Fibroblast of mammary gland (primary cell): ENCODE measurements around the gene RPS15.

Experiments used
- DNase-seq: peaks from one replicate; pipeline ENCODE4 v3.0.0-alpha.2; 2010; ENCODE audit warnings: low read depth
- H3K4me3 ChIP-seq: 2 replicates; pipeline ENCODE4 v1.5.1; 2011; ENCODE audit warnings: low read depth, mild to moderate bottlenecking, low read length, moderate library complexity; ENCODE audit not compliant: control insufficient read depth
- CTCF ChIP-seq: conservative IDR thresholded peaks from 2 replicates; pipeline ENCODE4 v1.5.1; 2011; ENCODE audit warnings: low read depth, low read length, inconsistent platforms; ENCODE audit not compliant: control insufficient read depth, insufficient read depth

Gene RPS15

GRCh38 chr19:1410136-1410786, 27.9 kb upstream of the RPS15 start:
- DNase-seq: peak; percentile 81
- H3K4me3 ChIP-seq: peak overlapping the region; percentile 76
- no peak for TF ChIP-seq CTCF

GRCh38 chr19:1410789-1411188, 27.4 kb upstream of the RPS15 start:
- no peak overlapping the region for H3K4me3 ChIP-seq
- DNase-seq: no peak
- no peak for TF ChIP-seq CTCF

- DNase-seq: peak; percentile 92
- no peak overlapping the region for H3K4me3 ChIP-seq
- TF ChIP-seq CTCF: no peak
These were observed 26.7 kb upstream of the RPS15 start for GRCh38 chr19:1411255-1412191.

- no peak for DNase-seq
- TF ChIP-seq CTCF: no peak
- no peak overlapping the region for H3K4me3 ChIP-seq
These were observed 25.8 kb upstream of the RPS15 start for GRCh38 chr19:1412323-1412923.

- H3K4me3 ChIP-seq: no peak overlapping the region
- no peak for DNase-seq
- no peak for TF ChIP-seq CTCF
These were observed 25.0 kb upstream of the RPS15 start for GRCh38 chr19:1412995-1413800.
